ENCODE results near the gene NUDT16L1. TPM values are rescaled to one million over a fixed set of nuclear protein-coding genes. Genes with fewer than 3 reads are reported as not detected.
A peak's percentile ranks its signal among the peaks of the same experiment; 100 is the strongest.

The NUDT16L1 gene
- total and polyA plus RNA-seq, 2 of the 13 experiments (the other 11 are each of a cell fraction or from before 2014, with no cell fraction given) = 28.0 to 40.5 TPM

DNA sequence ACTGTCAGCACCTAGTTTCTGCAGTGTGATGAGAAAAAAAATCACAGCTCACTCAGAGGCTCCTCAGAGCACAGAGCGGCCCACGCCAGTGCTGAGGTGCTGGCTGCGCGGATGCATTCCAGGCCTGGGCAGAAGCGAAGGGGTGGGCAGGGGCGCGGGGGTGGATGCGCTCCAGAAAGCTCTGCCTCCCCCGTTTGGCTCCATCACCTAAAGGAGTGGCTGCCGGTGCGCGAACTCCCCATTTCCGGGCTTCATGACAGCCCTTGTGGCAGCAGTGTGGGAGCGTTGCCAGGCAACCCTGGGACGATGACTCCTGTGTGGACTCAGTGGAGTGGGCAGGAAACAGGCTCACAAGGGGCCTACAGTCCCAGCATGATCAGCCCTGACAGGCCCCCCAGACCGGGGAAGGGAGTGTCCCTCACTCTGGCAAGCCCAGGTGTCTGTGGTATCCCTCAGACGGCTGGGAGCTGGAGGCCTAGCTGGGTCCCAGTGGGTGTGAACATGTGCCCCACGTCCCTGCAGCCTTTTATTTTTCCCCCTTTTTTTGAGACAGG is 32.8 kb upstream of the NUDT16L1 start:
- Histone ChIP-seq H4K20me1 (ENCODE audit: insufficient read depth, low read length) (no peaks in the 10 kb centered on the region), H3K9ac (ENCODE audit: insufficient read depth, low read depth, low read length) (peak overlapping the region; percentile 43; the same call in 1 of the 2 replicates), H3K9me3 (ENCODE audit: low read length) (no peaks in the 10 kb centered on the region), H2AFZ (ENCODE audit: low read length) (no peak overlapping the region), H3K27me3 (ENCODE audit: control insufficient read depth in 1 of 2, insufficient read depth in 2 of 2, low read length in 2 of 2) (no peaks in the 10 kb centered on the region), H3K79me2 (ENCODE audit: insufficient read depth, low read length) (no peaks in the 10 kb centered on the region), H3K27ac (ENCODE audit: extremely low read length, insufficient read depth, low read length) (peak overlapping the region; percentile 68), H3K36me3 (replicated peaks in 1 of 2; ENCODE audit: control insufficient read depth in 1 of 2, insufficient read depth in 2 of 2, low read length in 2 of 2) (peaks cover 20 to 22% of the 10 kb centered on the region in 2 experiments; a peak in 4 of 5 replicates), H3K4me1 (ENCODE audit: insufficient read depth, low read length) (peaks cover 73% of the 10 kb centered on the region), H3K4me3 (replicated peaks in 1 of 3; ENCODE audit: insufficient read depth in 1 of 3, low read depth in 2 of 3, low read length in 3 of 3) (no peak overlapping the region), H3K4me2 (ENCODE audit: low read depth, low read length) (peak overlapping the region; percentile 10; the same call in 1 of the 2 replicates)
- ATAC-seq (peak; percentile 67), DNase-seq (ENCODE audit: low spot score) (peak; percentile 84), FAIRE-seq (peak; percentile 43)
- intact Hi-C loops (cut with micrococcal nuclease; ENCODE audit: unreplicated experiment) (no loop called here), in situ Hi-C loops (cut with HindIII; ENCODE audit: extremely low pct_ligation_motif_present, low pct_unique_long_range_greater_than_20kb) (loop anchor here (5.0 kb wide), 1 partner anchor 43 kb away; no protein-coding TSS in a partner anchor)
- ChIA-PET POLR2A (interaction anchor here (1.0 to 1.6 kb wide), 4 partner anchors 32 to 184 kb away, joined by 3 to 4 read pairs (median 3); partner anchors contain the start of gene HMOX2), CTCF (ENCODE audit: low intra/inter-chr PET ratio, low total read pairs) (no interaction called here)
- 25% methylated on average over 9 of the region's 18 CpGs for WGBS (ENCODE audit: low lambda C conversion rate)
- BruUV-seq (replicated peaks) = no TSS peak
- TF ChIP-seq FOXJ3 (CRISPR knock-in tag; IDR thresholded peaks at IDR 0.05; ENCODE audit: borderline replicate concordance) = no peak
- peak; percentile 42; the same call in 1 of the 2 replicates for TF ChIP-seq ZFY (CRISPR knock-in tag; IDR thresholded peaks at IDR 0.05)
- no peak for TF ChIP-seq ZBTB20 (CRISPR knock-in tag; IDR thresholded peaks at IDR 0.05; ENCODE audit: borderline replicate concordance, low read depth)
- TF ChIP-seq E2F5 (CRISPR knock-in tag; conservative IDR thresholded peaks at IDR 0.05) = no peak
- no peak for TF ChIP-seq ZNF75D (CRISPR knock-in tag; IDR thresholded peaks at IDR 0.05; ENCODE audit: borderline replicate concordance)
- TF ChIP-seq PRPF4 (IDR thresholded peaks at IDR 0.05; ENCODE audit: low read depth, low read length, poor library complexity, severe bottlenecking) = no peak
- TF ChIP-seq RFXAP (CRISPR knock-in tag; IDR thresholded peaks at IDR 0.05; ENCODE audit: borderline replicate concordance) = no peak
- TF ChIP-seq ZNF513 (CRISPR knock-in tag; conservative IDR thresholded peaks at IDR 0.05) = no peak
- no peak for TF ChIP-seq ZBTB2 (CRISPR knock-in tag; IDR thresholded peaks at IDR 0.05; ENCODE audit: low read depth)
- TF ChIP-seq TMF1 (CRISPR knock-in tag; IDR thresholded peaks at IDR 0.05; ENCODE audit: low read depth) = no peak
- TF ChIP-seq HES4 (CRISPR knock-in tag; IDR thresholded peaks at IDR 0.05; ENCODE audit: borderline replicate concordance) = no peak
- TF ChIP-seq PPARG (CRISPR knock-in tag; conservative IDR thresholded peaks at IDR 0.05) = no peak
- 0 out of 2 replicates have a peak, but pooled peaks have one; percentile 34 for TF ChIP-seq HNF4G (IDR thresholded peaks at IDR 0.05; ENCODE audit: borderline replicate concordance, low read depth, low read length)
- TF ChIP-seq HNF4G (CRISPR knock-in tag; IDR thresholded peaks at IDR 0.05; ENCODE audit: borderline replicate concordance, low read depth) = no peak
- TF ChIP-seq TRIM24 (CRISPR knock-in tag; IDR thresholded peaks at IDR 0.05) = no peak
- TF ChIP-seq MXD3 (CRISPR knock-in tag; IDR thresholded peaks at IDR 0.05) = no peak
- TF ChIP-seq MZF1 (CRISPR knock-in tag; IDR thresholded peaks at IDR 0.05; ENCODE audit: borderline replicate concordance) = no peak
- peak; percentile 76 for TF ChIP-seq HDAC1 (CRISPR knock-in tag; IDR thresholded peaks at IDR 0.05)
- TF ChIP-seq TAF15 (IDR thresholded peaks at IDR 0.05; ENCODE audit: low read depth, low read length, poor library complexity, severe bottlenecking) = peak; percentile 85
- no peak for TF ChIP-seq TEF (CRISPR knock-in tag; IDR thresholded peaks at IDR 0.05)

Measured in HepG2 (cell line).